Measurements from ENCODE around the gene DDX18. TPM values are rescaled to one million over a fixed set of nuclear protein-coding genes. Genes with fewer than 3 reads are reported as not detected.

DDX18 gene
- total RNA-seq, 1 experiment from 2014 or later = 107 TPM

DNA sequence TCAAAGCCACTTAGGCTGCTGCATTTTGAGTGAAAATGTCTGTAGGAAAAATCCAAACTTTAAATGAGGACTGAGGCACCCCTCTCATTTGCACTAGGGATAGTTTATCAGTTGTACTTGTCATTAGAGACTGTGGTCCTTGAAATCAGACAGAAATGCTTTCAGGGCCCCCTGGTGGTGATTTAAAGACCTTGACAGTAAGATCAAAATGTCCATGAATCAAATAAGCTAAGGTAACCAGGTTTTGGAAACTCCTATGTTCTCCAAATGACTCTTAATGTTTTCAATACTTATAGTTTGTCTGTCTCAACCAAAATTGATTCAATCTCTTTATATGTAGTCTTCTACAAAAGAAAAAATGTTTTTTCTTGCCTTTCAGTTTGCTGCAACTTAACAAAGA is 28.8 kb upstream of the DDX18 start:
- DNase-seq (ENCODE audit: low spot score) (peak; percentile 37), ATAC-seq (peak; percentile 60)
- H3K27ac Mint-ChIP-seq = no peak overlapping the region
- H3K36me3 Mint-ChIP-seq = no peaks in the 10 kb centered on the region; the same call in 1 of the 2 replicates
- H3K27me3 Mint-ChIP-seq (ENCODE audit: low read depth) = peaks cover 3% of the 10 kb centered on the region; the same call in 1 of the 2 replicates
- no peaks in the 10 kb centered on the region for H3K4me1 Mint-ChIP-seq
- POLR2A ChIA-PET = interaction anchor here (0.6 kb wide), 1 partner anchor 212 kb away, joined by 3 read pairs; no protein-coding TSS in a partner anchor
- peaks cover 21% of the 10 kb centered on the region for H3K9me3 Mint-ChIP-seq
- CTCF ChIA-PET = interaction anchor here (0.6 to 1.2 kb wide), 17 partner anchors 10 to 419 kb away, joined by 3 to 14 read pairs (median 4); partner anchors contain the start of genes CCDC93 and DDX18
- TF ChIP-seq, protein P1, sequence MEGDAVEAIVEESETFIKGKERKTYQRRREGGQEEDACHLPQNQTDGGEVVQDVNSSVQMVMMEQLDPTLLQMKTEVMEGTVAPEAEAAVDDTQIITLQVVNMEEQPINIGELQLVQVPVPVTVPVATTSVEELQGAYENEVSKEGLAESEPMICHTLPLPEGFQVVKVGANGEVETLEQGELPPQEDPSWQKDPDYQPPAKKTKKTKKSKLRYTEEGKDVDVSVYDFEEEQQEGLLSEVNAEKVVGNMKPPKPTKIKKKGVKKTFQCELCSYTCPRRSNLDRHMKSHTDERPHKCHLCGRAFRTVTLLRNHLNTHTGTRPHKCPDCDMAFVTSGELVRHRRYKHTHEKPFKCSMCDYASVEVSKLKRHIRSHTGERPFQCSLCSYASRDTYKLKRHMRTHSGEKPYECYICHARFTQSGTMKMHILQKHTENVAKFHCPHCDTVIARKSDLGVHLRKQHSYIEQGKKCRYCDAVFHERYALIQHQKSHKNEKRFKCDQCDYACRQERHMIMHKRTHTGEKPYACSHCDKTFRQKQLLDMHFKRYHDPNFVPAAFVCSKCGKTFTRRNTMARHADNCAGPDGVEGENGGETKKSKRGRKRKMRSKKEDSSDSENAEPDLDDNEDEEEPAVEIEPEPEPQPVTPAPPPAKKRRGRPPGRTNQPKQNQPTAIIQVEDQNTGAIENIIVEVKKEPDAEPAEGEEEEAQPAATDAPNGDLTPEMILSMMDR (IDR thresholded peaks at IDR 0.05) = peak; percentile 58
- TF ChIP-seq KAT7 (CRISPR knock-in tag; IDR thresholded peaks at IDR 0.05; ENCODE audit: borderline replicate concordance) = no peak
- H3K4me3 Mint-ChIP-seq = no peak overlapping the region

DNA sequence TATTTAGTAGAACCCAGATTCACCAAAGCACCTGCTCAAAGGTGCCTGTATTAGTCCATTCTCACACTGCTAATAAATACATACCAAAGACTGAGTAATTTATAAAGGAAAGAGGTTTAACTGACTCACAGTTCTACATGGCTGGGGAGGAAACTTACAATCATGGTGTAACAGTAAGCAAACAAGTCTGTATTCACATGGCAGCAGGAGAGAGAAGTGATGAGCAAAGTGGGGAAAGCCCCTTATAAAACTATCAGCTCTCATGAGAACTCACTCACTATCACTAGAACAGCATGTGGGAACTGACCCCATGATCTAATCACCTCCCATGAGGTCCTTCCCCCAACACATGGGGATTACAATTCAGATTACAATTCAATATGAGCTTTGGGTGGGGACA is 28.0 kb upstream of the DDX18 start:
- Mint-ChIP-seq H3K4me1 (no peaks in the 10 kb centered on the region), H3K4me3 (no peak overlapping the region), H3K9me3 (peaks cover 17% of the 10 kb centered on the region), H3K27ac (no peak overlapping the region), H3K27me3 (ENCODE audit: low read depth) (peaks cover 3% of the 10 kb centered on the region; the same call in 1 of the 2 replicates), H3K36me3 (no peaks in the 10 kb centered on the region; the same call in 1 of the 2 replicates)
- CTCF ChIA-PET = interaction anchor here (0.8 to 1.2 kb wide), 5 partner anchors 9 to 375 kb away, joined by 3 to 9 read pairs (median 4); partner anchors contain the start of gene DDX18
- DNase-seq (ENCODE audit: low spot score) (no peak), ATAC-seq (no peak)
- POLR2A ChIA-PET = no interaction called here
- TF ChIP-seq FOXK1 (CRISPR knock-in tag; IDR thresholded peaks at IDR 0.05) (no peak), ESRRA (CRISPR knock-in tag; IDR thresholded peaks at IDR 0.05; ENCODE audit: borderline replicate concordance) (no peak), RORB (CRISPR knock-in tag; IDR thresholded peaks at IDR 0.05) (no peak), KAT7 (CRISPR knock-in tag; IDR thresholded peaks at IDR 0.05; ENCODE audit: borderline replicate concordance) (no peak), SMAD3 (CRISPR knock-in tag; IDR thresholded peaks at IDR 0.05; ENCODE audit: borderline replicate concordance) (no peak), NFYB (CRISPR knock-in tag; conservative IDR thresholded peaks at IDR 0.05; ENCODE audit: low read depth) (no peak), OVOL2 (CRISPR knock-in tag; IDR thresholded peaks at IDR 0.05; ENCODE audit: borderline replicate concordance) (no peak)
- TF ChIP-seq, protein P2, sequence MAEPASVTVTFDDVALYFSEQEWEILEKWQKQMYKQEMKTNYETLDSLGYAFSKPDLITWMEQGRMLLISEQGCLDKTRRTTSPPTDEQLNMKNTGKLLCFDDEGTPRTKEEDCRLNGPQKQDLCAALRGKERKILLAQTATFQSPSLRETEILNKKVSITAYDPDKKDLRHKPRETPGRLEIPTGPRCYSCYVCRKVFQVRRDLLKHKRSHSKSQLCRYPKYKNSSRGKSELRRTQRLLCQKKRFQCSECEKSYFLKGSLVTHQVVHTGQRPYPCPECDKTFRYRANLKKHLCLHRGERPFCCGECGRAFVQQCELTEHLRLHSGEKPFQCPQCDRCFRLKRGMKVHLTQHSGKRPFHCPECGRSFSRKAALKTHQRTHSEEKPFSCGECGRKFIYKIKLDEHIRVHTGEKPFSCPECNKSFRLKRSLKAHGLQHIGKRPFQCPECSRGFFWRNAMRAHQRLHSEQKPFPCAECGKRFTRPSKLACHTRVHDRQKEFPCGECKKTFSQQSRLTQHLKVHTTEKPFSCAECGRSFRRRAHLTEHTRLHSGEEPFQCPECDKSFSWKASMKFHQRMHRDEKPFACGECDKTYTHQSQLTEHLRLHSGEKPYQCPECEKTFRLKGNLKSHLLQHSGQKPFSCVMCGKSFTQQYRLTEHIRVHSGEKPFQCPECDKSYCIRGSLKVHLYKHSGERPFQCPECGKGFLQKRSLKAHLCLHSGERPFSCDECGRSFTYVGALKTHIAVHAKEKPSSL (CRISPR knock-in tag; conservative IDR thresholded peaks at IDR 0.05) = no peak
- TF ChIP-seq, protein P3, sequence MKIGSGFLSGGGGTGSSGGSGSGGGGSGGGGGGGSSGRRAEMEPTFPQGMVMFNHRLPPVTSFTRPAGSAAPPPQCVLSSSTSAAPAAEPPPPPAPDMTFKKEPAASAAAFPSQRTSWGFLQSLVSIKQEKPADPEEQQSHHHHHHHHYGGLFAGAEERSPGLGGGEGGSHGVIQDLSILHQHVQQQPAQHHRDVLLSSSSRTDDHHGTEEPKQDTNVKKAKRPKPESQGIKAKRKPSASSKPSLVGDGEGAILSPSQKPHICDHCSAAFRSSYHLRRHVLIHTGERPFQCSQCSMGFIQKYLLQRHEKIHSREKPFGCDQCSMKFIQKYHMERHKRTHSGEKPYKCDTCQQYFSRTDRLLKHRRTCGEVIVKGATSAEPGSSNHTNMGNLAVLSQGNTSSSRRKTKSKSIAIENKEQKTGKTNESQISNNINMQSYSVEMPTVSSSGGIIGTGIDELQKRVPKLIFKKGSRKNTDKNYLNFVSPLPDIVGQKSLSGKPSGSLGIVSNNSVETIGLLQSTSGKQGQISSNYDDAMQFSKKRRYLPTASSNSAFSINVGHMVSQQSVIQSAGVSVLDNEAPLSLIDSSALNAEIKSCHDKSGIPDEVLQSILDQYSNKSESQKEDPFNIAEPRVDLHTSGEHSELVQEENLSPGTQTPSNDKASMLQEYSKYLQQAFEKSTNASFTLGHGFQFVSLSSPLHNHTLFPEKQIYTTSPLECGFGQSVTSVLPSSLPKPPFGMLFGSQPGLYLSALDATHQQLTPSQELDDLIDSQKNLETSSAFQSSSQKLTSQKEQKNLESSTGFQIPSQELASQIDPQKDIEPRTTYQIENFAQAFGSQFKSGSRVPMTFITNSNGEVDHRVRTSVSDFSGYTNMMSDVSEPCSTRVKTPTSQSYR (CRISPR knock-in tag; IDR thresholded peaks at IDR 0.05) = no peak

DNA sequence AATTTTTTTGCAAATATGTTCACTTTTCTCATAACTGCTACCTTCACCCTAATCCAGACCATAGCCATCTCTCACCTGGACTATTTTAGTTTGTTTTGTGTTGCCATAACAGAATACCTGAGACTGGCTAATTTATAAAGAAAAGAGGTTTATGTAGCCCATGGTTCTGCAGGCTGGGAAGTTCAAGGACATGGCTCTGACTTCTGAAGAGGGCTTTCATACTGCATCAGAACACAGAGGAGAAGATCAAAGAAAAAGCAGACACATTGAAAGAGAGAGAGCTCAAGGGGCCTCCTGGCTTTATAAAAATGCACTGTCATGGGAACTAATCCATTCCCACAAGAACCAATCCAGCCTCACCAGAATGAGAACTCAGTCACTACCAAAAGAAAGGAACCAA is 25.0 kb upstream of the DDX18 start:
- ATAC-seq (no peak), DNase-seq (ENCODE audit: low spot score) (no peak)
- ChIA-PET POLR2A (no interaction called here), CTCF (no interaction called here)
- Mint-ChIP-seq H3K27ac (no peak overlapping the region), H3K4me1 (no peaks in the 10 kb centered on the region), H3K36me3 (no peaks in the 10 kb centered on the region), H3K4me3 (no peak overlapping the region), H3K9me3 (peaks cover 14% of the 10 kb centered on the region), H3K27me3 (ENCODE audit: low read depth) (no peaks in the 10 kb centered on the region; the same call in 1 of the 2 replicates)
- TF ChIP-seq, protein P4, sequence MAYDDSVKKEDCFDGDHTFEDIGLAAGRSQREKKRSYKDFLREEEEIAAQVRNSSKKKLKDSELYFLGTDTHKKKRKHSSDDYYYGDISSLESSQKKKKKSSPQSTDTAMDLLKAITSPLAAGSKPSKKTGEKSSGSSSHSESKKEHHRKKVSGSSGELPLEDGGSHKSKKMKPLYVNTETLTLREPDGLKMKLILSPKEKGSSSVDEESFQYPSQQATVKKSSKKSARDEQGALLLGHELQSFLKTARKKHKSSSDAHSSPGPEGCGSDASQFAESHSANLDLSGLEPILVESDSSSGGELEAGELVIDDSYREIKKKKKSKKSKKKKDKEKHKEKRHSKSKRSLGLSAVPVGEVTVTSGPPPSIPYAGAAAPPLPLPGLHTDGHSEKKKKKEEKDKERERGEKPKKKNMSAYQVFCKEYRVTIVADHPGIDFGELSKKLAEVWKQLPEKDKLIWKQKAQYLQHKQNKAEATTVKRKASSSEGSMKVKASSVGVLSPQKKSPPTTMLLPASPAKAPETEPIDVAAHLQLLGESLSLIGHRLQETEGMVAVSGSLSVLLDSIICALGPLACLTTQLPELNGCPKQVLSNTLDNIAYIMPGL (CRISPR knock-in tag; IDR thresholded peaks at IDR 0.05) = no peak
- TF ChIP-seq, protein P5, sequence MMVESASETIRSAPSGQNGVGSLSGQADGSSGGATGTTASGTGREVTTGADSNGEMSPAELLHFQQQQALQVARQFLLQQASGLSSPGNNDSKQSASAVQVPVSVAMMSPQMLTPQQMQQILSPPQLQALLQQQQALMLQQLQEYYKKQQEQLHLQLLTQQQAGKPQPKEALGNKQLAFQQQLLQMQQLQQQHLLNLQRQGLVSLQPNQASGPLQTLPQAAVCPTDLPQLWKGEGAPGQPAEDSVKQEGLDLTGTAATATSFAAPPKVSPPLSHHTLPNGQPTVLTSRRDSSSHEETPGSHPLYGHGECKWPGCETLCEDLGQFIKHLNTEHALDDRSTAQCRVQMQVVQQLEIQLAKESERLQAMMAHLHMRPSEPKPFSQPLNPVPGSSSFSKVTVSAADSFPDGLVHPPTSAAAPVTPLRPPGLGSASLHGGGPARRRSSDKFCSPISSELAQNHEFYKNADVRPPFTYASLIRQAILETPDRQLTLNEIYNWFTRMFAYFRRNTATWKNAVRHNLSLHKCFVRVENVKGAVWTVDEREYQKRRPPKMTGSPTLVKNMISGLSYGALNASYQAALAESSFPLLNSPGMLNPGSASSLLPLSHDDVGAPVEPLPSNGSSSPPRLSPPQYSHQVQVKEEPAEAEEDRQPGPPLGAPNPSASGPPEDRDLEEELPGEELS (CRISPR knock-in tag; IDR thresholded peaks at IDR 0.05) = no peak
- TF ChIP-seq, protein P6, sequence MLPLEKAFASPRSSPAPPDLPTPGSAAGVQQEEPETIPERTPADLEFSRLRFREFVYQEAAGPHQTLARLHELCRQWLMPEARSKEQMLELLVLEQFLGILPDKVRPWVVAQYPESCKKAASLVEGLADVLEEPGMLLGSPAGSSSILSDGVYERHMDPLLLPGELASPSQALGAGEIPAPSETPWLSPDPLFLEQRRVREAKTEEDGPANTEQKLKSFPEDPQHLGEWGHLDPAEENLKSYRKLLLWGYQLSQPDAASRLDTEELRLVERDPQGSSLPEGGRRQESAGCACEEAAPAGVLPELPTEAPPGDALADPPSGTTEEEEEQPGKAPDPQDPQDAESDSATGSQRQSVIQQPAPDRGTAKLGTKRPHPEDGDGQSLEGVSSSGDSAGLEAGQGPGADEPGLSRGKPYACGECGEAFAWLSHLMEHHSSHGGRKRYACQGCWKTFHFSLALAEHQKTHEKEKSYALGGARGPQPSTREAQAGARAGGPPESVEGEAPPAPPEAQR (CRISPR knock-in tag; IDR thresholded peaks at IDR 0.05) = no peak
- TF ChIP-seq TEAD1 (CRISPR knock-in tag; IDR thresholded peaks at IDR 0.05) (no peak), ZNF121 (CRISPR knock-in tag; IDR thresholded peaks at IDR 0.05) (no peak)
- TF ChIP-seq, protein P7, sequence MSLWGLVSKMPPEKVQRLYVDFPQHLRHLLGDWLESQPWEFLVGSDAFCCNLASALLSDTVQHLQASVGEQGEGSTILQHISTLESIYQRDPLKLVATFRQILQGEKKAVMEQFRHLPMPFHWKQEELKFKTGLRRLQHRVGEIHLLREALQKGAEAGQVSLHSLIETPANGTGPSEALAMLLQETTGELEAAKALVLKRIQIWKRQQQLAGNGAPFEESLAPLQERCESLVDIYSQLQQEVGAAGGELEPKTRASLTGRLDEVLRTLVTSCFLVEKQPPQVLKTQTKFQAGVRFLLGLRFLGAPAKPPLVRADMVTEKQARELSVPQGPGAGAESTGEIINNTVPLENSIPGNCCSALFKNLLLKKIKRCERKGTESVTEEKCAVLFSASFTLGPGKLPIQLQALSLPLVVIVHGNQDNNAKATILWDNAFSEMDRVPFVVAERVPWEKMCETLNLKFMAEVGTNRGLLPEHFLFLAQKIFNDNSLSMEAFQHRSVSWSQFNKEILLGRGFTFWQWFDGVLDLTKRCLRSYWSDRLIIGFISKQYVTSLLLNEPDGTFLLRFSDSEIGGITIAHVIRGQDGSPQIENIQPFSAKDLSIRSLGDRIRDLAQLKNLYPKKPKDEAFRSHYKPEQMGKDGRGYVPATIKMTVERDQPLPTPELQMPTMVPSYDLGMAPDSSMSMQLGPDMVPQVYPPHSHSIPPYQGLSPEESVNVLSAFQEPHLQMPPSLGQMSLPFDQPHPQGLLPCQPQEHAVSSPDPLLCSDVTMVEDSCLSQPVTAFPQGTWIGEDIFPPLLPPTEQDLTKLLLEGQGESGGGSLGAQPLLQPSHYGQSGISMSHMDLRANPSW (CRISPR knock-in tag; conservative IDR thresholded peaks at IDR 0.05; ENCODE audit: low read depth) = no peak

All from WTC11 (cell line).